ENCODE measurements around the gene MEGF6.

DNA sequence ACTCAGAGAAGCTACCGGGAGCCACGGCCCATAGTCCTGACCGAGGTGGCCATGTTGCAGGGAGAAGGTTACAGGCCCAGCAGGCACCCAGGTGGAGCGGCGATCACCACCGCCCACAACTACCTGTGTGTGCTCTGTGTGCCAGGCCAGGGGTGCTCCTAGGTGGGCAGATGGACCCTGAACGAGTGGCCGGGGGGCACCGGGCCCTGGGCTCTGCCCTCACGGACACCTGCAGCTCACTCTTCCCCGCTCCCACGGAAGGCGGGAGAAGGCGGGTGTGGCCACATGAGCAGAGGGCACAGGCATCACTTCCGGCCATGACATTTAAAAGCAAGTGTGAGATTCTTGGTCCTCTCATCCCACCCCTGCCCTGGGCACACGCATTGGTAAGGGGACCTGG is 73.9 kb downstream of the MEGF6 start:
- TF ChIP-seq POLR2A (IDR thresholded peaks at IDR 0.05; ENCODE audit: low read depth, low read length): no peak
- no peak for TF ChIP-seq TAF1 (IDR thresholded peaks at IDR 0.05; ENCODE audit: borderline replicate concordance, low read depth, low read length)
- TF ChIP-seq POLR2AphosphoS5 (IDR thresholded peaks at IDR 0.05; ENCODE audit: low read depth, low read length): no peak
